HPDE6-E6E7 (cell line): Measurements from ENCODE around the gene GLYATL2.

Experiments used
- DNase-seq: peaks from one replicate; pipeline ENCODE4 v3.0.0; 2011; ENCODE audit warnings: missing footprints; ENCODE audit errors: extremely low spot score

GLYATL2 gene

DNA sequence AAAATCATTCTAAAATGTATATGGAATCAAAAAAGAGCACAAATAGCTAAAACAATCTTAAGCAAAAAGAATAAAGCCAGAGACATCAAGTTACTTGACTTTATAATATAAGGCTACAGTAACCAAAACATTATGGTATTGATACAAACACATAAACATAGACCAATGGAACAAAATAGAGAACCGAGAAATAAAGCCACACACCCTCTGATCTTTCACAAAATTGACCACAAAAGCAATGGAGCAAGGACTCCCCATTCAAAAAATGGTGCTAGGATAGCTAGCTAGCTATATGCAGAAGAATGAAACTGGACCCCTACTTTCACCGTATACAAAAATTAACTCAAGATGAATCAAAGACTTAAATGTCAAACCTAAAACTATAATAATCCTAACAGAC is 43.2 kb downstream of the GLYATL2 start:
- DNase-seq = no peak

DNA sequence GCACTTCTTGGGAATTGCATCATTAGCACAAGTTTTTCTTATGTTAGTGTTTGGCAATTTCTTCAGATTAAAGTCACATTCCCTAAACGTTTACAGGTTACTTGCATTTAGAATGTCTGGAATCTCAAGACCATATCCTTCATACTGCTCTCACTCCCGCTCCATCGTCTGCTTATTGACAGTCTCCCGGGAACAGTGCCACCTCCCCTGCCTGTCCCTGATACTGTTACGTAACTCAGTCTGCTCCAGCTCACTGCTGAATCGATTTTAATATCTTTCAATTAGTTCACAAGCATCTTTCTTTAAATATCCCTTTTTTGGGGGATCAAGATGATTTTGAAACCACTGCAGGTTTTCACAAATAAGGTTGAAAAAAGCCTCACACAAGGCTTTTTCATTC is 48.2 kb downstream of the GLYATL2 start:
- DNase-seq = no peak

DNA sequence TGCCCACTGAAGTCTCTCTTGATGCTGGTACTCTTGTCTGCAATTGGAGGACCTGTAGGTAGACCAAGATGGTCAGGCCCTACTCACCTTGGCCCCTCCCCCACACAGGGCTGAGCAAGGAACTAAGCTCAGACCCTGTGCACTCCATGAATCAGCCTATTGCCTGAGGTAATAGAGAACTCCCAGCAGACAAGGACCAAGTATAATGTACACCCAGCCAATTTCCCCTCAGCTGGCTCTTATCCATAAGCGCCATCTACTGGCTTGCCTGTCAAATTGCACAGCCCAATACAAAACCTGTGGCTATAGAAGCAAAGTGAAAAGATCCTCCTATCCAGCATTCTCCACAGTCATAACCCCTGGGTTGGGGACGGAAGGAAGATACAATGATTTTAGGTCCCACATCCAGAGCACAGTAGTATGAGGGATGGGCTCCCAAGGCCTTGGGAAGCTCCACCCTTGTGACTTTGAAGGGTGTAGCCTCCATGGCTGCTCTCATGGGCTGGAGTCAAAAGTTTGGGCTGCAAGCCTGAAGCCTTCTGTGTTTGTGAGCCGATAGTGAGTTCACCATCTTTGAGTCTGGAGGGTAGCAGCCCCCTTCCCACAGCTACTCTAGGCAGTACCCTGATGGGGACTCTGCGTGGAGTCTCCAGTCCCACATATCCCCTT is 56.0 kb downstream of the GLYATL2 start:
- peak; percentile 54 for DNase-seq

DNA sequence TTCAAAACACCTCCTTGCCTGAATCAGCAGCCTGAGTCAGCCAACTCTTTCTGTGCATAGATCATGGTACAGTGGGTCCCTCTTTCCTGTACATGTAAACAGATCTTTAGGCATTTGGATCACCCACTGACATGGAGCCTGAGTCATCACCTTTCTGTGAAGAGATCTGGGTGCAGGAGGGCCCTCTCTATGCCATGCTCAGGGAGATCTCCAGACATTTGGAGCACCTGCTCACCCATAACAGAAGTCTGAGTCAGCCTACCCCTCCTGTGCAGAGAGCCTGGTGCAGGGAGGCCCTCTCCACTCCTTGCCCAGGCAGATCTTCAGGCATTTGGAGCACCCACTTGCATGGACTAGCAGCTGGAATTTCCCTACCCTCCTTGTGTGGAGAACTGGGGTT is 56.6 kb downstream of the GLYATL2 start:
- DNase-seq = peak; percentile 10

DNA sequence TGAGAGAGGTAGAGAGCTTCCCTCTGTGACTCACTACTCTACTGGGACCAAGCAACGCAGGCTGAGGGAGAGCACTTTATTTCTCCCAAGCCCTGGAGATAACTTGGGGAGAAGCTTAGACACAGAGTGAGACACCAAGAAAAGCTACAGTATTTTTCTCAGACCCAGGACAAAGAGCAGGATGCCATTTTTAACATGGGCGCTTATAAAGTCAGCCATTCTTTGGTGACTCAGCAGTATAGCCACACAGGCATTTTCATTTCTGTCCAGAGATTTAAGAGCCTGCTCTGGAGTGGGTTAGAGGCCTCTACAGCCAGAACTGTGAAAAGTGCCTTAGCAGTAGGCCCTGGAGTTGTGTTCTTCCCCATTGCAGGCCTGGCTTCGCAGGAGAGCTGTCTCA is 57.8 kb downstream of the GLYATL2 start:
- DNase-seq = no peak

DNA sequence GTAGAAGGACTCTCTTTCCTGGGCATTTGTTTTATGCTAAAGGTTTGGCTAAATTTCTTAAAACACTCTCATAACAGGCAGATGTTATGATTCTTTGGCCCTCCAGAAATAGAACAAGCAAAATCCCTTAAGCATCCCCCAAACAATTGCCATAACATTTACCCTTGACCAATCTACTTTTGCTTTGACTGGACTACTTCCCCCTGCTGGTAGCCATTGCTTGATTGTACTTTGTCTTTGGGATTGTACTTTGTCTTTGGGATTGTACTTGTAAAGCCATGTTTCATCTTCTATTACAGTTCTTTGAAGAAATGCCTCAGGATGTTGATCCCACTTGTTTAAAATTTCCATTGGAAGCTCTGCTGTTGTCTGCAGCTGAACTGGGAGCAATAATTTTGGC is 59.5 kb downstream of the GLYATL2 start:
- DNase-seq = no peak
